ENCODE measurements around the gene RIT2. TPM values are rescaled to one million over a fixed set of nuclear protein-coding genes. Genes with fewer than 3 reads are reported as not detected.

RIT2 gene
- total RNA-seq, 1 experiment from 2014 or later, result not detected

DNA sequence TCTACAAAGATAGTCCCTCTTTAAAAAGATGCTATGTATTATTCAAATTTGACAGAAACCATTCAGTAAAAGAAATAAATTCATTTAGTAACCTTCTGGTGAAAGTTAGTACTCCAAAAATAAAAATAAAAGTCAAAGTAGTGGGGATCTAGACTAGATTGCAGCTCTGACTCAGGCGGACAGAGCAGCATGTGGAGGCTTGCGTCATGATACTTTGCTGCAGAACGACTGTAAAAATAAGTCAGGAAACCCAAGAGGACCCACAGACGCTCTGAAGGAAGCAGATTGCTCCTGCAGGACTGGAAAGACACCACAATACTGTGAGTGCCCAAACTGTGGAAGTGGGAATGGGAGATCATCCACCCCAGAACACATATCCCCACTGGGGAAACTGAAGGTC is 301.9 kb downstream of the RIT2 start:
- no peak for DNase-seq
- H3K27ac Mint-ChIP-seq (ENCODE audit: unreplicated experiment), result no peak overlapping the region
- Histone ChIP-seq H3K4me3 (ENCODE audit: low read depth, low read length) (no peak overlapping the region), H3K4me1 (no peaks in the 10 kb centered on the region), H3K36me3 (ENCODE audit: control insufficient read depth, insufficient read depth, low read length) (no peaks in the 10 kb centered on the region), H3K9me3 (no peaks in the 10 kb centered on the region), H3K27me3 (replicated peaks; ENCODE audit: control insufficient read depth, insufficient read depth, low read length) (no peaks in the 10 kb centered on the region)
- BruUV-seq (replicated peaks), result no TSS peak
- TF ChIP-seq, protein P1, sequence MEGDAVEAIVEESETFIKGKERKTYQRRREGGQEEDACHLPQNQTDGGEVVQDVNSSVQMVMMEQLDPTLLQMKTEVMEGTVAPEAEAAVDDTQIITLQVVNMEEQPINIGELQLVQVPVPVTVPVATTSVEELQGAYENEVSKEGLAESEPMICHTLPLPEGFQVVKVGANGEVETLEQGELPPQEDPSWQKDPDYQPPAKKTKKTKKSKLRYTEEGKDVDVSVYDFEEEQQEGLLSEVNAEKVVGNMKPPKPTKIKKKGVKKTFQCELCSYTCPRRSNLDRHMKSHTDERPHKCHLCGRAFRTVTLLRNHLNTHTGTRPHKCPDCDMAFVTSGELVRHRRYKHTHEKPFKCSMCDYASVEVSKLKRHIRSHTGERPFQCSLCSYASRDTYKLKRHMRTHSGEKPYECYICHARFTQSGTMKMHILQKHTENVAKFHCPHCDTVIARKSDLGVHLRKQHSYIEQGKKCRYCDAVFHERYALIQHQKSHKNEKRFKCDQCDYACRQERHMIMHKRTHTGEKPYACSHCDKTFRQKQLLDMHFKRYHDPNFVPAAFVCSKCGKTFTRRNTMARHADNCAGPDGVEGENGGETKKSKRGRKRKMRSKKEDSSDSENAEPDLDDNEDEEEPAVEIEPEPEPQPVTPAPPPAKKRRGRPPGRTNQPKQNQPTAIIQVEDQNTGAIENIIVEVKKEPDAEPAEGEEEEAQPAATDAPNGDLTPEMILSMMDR (IDR thresholded peaks at IDR 0.05; ENCODE audit: insufficient read depth in 1 of 2, low read depth in 1 of 2, low read length in 1 of 2, severe bottlenecking in 1 of 2, unreplicated experiment in 1 of 2), result no peak
- POLR2A ChIA-PET, result no interaction called here
- CTCF ChIA-PET, result no interaction called here
- no peak overlapping the region for H3K4me3 Mint-ChIP-seq (ENCODE audit: unreplicated experiment)
- intact Hi-C loops (cut with micrococcal nuclease; ENCODE audit: unreplicated experiment), result no loop called here
- no peaks in the 10 kb centered on the region for H3K9me3 Mint-ChIP-seq (ENCODE audit: unreplicated experiment)
- H3K27me3 Mint-ChIP-seq (ENCODE audit: insufficient read depth, unreplicated experiment), result no peaks in the 10 kb centered on the region
- no peaks in the 10 kb centered on the region for H3K36me3 Mint-ChIP-seq (ENCODE audit: insufficient read depth, unreplicated experiment)
- no peaks in the 10 kb centered on the region for H3K4me1 Mint-ChIP-seq (ENCODE audit: low read depth, unreplicated experiment)

DNA sequence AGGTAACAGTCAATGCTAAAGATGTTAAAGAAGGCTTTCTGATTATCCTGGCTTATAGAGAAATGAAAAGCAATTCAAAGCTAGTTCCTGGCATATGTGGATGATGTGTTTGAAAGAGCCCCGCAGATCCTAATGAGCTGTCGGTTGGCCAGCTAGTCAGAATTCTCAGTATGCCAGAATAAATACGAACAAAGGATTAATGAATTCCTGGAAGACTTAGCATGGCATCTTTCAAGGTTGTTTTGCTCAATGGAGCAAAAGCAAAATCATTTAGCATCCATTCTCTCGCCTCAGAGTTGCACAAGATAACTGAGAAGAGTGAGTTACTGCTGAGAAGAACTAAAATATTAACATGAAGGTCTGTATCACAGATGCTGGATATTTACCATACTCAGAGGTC is 307.6 kb downstream of the RIT2 start:
- Mint-ChIP-seq H3K36me3 (ENCODE audit: insufficient read depth, unreplicated experiment) (no peaks in the 10 kb centered on the region), H3K27ac (ENCODE audit: unreplicated experiment) (no peak overlapping the region), H3K9me3 (ENCODE audit: unreplicated experiment) (no peaks in the 10 kb centered on the region), H3K27me3 (ENCODE audit: insufficient read depth, unreplicated experiment) (no peaks in the 10 kb centered on the region), H3K4me3 (ENCODE audit: unreplicated experiment) (no peak overlapping the region), H3K4me1 (ENCODE audit: low read depth, unreplicated experiment) (no peaks in the 10 kb centered on the region)
- intact Hi-C loops (cut with micrococcal nuclease; ENCODE audit: unreplicated experiment), result no loop called here
- TF ChIP-seq, protein P1 (IDR thresholded peaks at IDR 0.05; ENCODE audit: insufficient read depth in 1 of 2, low read depth in 1 of 2, low read length in 1 of 2, severe bottlenecking in 1 of 2, unreplicated experiment in 1 of 2), result no peak
- H3K9me3 ChIP-seq, result no peaks in the 10 kb centered on the region
- ChIA-PET CTCF (no interaction called here), POLR2A (no interaction called here)
- no peaks in the 10 kb centered on the region for H3K4me1 ChIP-seq
- no peak for DNase-seq
- BruUV-seq (replicated peaks), result no TSS peak
- H3K36me3 ChIP-seq (ENCODE audit: control insufficient read depth, insufficient read depth, low read length), result no peaks in the 10 kb centered on the region
- H3K4me3 ChIP-seq (ENCODE audit: low read depth, low read length), result no peak overlapping the region
- no peaks in the 10 kb centered on the region for H3K27me3 ChIP-seq (replicated peaks; ENCODE audit: control insufficient read depth, insufficient read depth, low read length)

GRCh38 chr18:42801706-42802105 is 313.8 kb downstream of the RIT2 start:
- DNase-seq, result no peak
- Histone ChIP-seq H3K36me3 (ENCODE audit: control insufficient read depth, insufficient read depth, low read length) (no peaks in the 10 kb centered on the region), H3K9me3 (no peaks in the 10 kb centered on the region), H3K4me3 (ENCODE audit: low read depth, low read length) (no peak overlapping the region), H3K27me3 (replicated peaks; ENCODE audit: control insufficient read depth, insufficient read depth, low read length) (no peaks in the 10 kb centered on the region), H3K4me1 (no peaks in the 10 kb centered on the region)
- TF ChIP-seq, protein P1 (IDR thresholded peaks at IDR 0.05; ENCODE audit: insufficient read depth in 1 of 2, low read depth in 1 of 2, low read length in 1 of 2, severe bottlenecking in 1 of 2, unreplicated experiment in 1 of 2), result no peak
- Mint-ChIP-seq H3K27ac (ENCODE audit: unreplicated experiment) (no peak overlapping the region), H3K9me3 (ENCODE audit: unreplicated experiment) (no peaks in the 10 kb centered on the region), H3K4me3 (ENCODE audit: unreplicated experiment) (no peak overlapping the region), H3K4me1 (ENCODE audit: low read depth, unreplicated experiment) (no peaks in the 10 kb centered on the region), H3K27me3 (ENCODE audit: insufficient read depth, unreplicated experiment) (no peaks in the 10 kb centered on the region), H3K36me3 (ENCODE audit: insufficient read depth, unreplicated experiment) (no peaks in the 10 kb centered on the region)
- intact Hi-C loops (cut with micrococcal nuclease; ENCODE audit: unreplicated experiment), result no loop called here
- POLR2A ChIA-PET, result no interaction called here
- BruUV-seq (replicated peaks), result no TSS peak
- CTCF ChIA-PET, result no interaction called here
